SKM-1 (cell line): Measurements from ENCODE around the gene DST.

Source experiments
- DNase-seq: peaks from one replicate; lab custom pipeline; 2025; ENCODE audit not compliant: unreplicated experiment; lab: John Stamatoyannopoulos, UW

The DST gene

GRCh38 chr6:56642366-56643261 lies at the start of gene DST:
TSS of gene DST (minus strand) at chr6:56642889.
- DNase-seq: no peak

- DNase-seq: no peak
Observed at GRCh38 chr6:56691814-56692213, 49.1 kb upstream of the DST start.

- DNase-seq: no peak
Observed at GRCh38 chr6:56691286-56691595, 48.6 kb upstream of the DST start.

GRCh38 chr6:56690519-56691285 lies 48.0 kb upstream of the DST start:
- no peak for DNase-seq

- no peak for DNase-seq
Observed at GRCh38 chr6:56689663-56690062, 47.0 kb upstream of the DST start.

- no peak for DNase-seq
Observed at GRCh38 chr6:56689114-56689513, 46.4 kb upstream of the DST start.

- no peak for DNase-seq
Observed at GRCh38 chr6:56688521-56688920, 45.8 kb upstream of the DST start.

GRCh38 chr6:56687551-56687950 lies 44.9 kb upstream of the DST start:
- DNase-seq: no peak

- DNase-seq: no peak
Observed at GRCh38 chr6:56686429-56686828, 43.7 kb upstream of the DST start.

- no peak for DNase-seq
Observed at GRCh38 chr6:56685994-56686393, 43.3 kb upstream of the DST start.

- DNase-seq: no peak
Observed at GRCh38 chr6:56685102-56685733, 42.5 kb upstream of the DST start.

- DNase-seq: no peak
Observed at GRCh38 chr6:56684342-56685101, 41.8 kb upstream of the DST start.

- DNase-seq: no peak
Observed at GRCh38 chr6:56683882-56684281, 41.2 kb upstream of the DST start.

- no peak for DNase-seq
Observed at GRCh38 chr6:56682635-56683034, 39.9 kb upstream of the DST start.

GRCh38 chr6:56677559-56677958 lies 34.9 kb upstream of the DST start:
- no peak for DNase-seq

GRCh38 chr6:56671651-56672461 lies 29.2 kb upstream of the DST start:
- no peak for DNase-seq

- DNase-seq: no peak
Observed at GRCh38 chr6:56671160-56671559, 28.5 kb upstream of the DST start.

GRCh38 chr6:56669041-56669440 lies 26.4 kb upstream of the DST start:
- DNase-seq: no peak

GRCh38 chr6:56668158-56668557 lies 25.5 kb upstream of the DST start:
- DNase-seq: no peak

- no peak for DNase-seq
Observed at GRCh38 chr6:56667336-56667735, 24.6 kb upstream of the DST start.
